ENCODE measurements around the gene RPL27A.

The RPL27A gene

DNA sequence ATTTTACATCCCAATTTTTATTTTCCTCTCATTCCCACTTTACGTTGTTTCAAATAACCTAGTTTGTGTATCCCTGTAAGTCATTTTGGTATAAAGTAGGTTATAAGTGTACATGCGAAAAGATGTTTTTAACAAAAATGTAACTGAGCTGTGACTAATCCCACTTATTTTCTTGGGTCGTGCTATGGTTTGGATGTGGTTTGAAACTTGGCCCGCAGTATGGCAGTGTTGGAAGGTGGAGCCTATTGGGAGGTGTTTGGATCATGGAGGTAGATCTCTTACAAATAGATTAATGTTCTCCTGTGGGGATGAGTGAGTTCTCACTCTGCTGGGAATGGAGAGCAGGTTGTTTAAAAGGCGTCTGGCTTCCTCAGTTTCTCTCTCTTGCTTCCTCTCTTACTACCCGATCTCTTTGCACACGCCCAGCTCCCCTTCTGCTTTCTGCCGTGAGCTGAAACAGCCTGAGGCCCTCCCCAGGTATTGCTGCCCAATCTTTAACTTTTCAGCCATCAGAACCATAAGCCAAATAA lies 7.2 kb downstream of the RPL27A start:
- peaks cover 5% of the 10 kb centered on the region for H3K36me3 ChIP-seq (ENCODE audit: control insufficient read depth, insufficient read depth, low read length)

DNA sequence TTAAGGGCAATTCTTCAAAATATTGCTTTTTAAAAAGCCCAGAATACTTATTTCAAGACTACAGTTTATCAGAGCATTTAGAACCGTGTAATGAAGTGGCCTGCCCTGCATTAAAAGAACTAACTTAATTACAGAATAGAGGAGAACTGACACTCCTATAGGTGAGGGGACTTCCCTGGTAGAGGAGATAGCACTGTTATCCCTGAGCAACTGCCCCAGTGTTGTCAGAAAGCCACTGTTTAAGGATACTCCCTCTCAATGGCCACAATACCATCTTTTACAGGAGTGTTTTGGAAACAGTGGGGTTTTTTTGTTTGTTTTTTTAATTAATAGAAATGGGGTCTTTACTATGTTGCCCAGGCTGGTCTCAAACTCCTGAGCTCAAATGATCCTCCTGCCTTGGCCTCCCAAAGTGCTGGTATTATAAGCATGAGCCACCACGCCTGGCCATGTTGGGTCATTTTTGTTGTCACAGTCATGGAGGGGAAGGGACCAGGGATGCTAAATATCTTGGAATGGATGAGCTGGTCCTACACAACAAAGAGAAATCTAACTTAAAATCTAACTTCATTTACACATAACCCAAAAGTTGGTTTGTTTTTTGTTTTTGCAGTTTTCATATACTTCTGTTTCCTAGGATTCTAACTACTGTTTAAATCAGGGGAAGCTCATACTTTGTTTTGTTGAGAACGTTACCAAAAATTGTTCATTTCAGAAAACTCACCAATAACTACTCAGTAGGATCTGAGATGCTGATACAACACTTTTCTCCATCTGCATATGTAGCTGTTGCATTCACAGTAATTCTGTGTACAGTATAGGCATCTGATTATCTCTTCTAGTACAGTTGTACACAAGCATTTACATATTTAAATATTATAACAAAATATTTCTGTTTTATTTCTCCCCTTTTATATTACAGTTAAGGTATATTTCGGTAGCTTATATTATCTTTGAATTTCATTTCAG lies 8.1 kb downstream of the RPL27A start:
- no peaks in the 10 kb centered on the region; the same call in 1 of the 2 replicates for H3K36me3 ChIP-seq (ENCODE audit: control insufficient read depth, insufficient read depth, low read length)
- H3K4me3 ChIP-seq (replicated peaks; ENCODE audit: low read depth, low read length), result no peak overlapping the region
- DNase-seq (ENCODE audit: extremely low read depth, insufficient read length), result no peak
- H3K27me3 ChIP-seq (replicated peaks; ENCODE audit: control insufficient read depth, insufficient read depth, low read length), result no peaks in the 10 kb centered on the region
- TF ChIP-seq, protein P1, sequence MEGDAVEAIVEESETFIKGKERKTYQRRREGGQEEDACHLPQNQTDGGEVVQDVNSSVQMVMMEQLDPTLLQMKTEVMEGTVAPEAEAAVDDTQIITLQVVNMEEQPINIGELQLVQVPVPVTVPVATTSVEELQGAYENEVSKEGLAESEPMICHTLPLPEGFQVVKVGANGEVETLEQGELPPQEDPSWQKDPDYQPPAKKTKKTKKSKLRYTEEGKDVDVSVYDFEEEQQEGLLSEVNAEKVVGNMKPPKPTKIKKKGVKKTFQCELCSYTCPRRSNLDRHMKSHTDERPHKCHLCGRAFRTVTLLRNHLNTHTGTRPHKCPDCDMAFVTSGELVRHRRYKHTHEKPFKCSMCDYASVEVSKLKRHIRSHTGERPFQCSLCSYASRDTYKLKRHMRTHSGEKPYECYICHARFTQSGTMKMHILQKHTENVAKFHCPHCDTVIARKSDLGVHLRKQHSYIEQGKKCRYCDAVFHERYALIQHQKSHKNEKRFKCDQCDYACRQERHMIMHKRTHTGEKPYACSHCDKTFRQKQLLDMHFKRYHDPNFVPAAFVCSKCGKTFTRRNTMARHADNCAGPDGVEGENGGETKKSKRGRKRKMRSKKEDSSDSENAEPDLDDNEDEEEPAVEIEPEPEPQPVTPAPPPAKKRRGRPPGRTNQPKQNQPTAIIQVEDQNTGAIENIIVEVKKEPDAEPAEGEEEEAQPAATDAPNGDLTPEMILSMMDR (IDR thresholded peaks at IDR 0.05; ENCODE audit: insufficient read depth, low read length, poor library complexity, severe bottlenecking), result no peak

More for the DNA sequence above, 7.2 kb downstream of the RPL27A start:
- no peaks in the 10 kb centered on the region for H3K27me3 ChIP-seq (replicated peaks; ENCODE audit: control insufficient read depth, insufficient read depth, low read length)
- TF ChIP-seq, protein P1 (IDR thresholded peaks at IDR 0.05; ENCODE audit: insufficient read depth, low read length, poor library complexity, severe bottlenecking), result no peak
- peak overlapping the region; percentile 67 for H3K4me3 ChIP-seq (replicated peaks; ENCODE audit: low read depth, low read length)
- DNase-seq (ENCODE audit: extremely low read depth, insufficient read length), result no peak

DNA sequence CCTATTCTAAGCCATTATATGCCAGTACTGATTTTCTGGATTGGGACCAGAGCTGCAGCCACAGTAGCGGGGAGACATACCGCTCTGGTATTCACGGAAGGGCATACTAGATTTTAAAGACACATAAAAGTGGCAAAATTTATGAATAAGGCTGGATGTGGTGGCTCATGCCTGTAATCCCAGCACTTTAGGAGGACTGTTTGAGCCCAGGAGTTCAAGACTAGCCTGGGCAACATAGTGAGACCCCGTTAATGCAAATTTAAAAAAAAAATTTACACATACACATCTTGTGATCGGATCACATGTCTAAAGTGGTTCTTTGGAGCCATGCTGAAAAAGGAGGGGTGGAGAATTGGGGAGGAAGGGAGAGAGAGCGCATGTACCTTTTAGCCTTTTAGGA lies 9.0 kb downstream of the RPL27A start:
- DNase-seq (ENCODE audit: extremely low read depth, insufficient read length), result no peak
- TF ChIP-seq, protein P1 (IDR thresholded peaks at IDR 0.05; ENCODE audit: insufficient read depth, low read length, poor library complexity, severe bottlenecking), result no peak
- Histone ChIP-seq H3K36me3 (ENCODE audit: control insufficient read depth, insufficient read depth, low read length) (no peaks in the 10 kb centered on the region; the same call in 1 of the 2 replicates), H3K4me3 (replicated peaks; ENCODE audit: low read depth, low read length) (no peak overlapping the region), H3K27me3 (replicated peaks; ENCODE audit: control insufficient read depth, insufficient read depth, low read length) (no peaks in the 10 kb centered on the region)

DNA sequence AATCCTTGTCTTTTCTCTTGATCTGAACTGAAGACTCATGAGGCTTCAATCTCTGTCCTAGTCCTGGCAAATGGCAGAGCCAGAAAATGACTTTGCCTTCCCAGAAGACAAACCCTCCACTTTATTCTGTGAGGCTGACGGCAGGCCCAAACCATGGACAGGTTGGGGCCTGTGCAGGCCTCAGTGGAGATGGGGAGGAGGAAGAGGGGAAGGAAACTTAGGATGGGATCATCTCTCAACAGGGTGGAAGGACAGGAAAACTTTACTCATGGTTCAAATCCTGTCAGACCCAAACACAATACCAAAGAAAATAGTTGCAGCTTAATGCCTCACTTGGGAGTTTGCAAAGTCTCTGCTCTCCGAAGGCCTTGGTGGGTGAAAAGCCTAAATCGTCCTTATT lies 9.8 kb downstream of the RPL27A start:
- Histone ChIP-seq H3K4me3 (replicated peaks; ENCODE audit: low read depth, low read length) (no peak overlapping the region), H3K27me3 (replicated peaks; ENCODE audit: control insufficient read depth, insufficient read depth, low read length) (no peaks in the 10 kb centered on the region), H3K36me3 (ENCODE audit: control insufficient read depth, insufficient read depth, low read length) (no peaks in the 10 kb centered on the region; the same call in 1 of the 2 replicates)
- DNase-seq (ENCODE audit: extremely low read depth, insufficient read length), result no peak
- TF ChIP-seq, protein P1 (IDR thresholded peaks at IDR 0.05; ENCODE audit: insufficient read depth, low read length, poor library complexity, severe bottlenecking), result no peak

DNA sequence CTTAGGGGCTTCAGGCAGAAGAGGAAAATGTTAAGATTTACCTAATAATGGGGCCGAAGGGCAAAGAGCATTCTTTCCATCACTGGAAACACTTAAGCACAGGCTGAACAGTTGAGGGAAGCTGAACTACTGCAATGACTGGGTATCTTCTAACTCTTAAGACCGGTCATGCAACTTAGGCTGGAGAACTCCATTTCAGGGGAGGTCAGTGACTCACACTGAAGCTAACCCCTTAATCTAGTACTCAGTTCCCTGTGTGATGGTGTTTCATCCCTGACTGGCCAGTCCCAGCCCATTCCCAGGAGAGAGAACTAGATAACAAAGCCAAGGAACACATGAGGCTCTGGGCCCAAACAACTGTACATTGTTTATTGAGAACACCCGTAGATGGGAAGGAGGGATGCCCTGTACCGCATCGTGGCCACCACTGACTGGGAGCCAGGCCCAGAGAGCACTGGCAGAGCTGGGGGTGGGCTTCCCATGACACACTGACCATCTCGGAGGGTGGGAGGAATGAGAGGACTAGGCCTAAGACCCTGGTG lies 10.5 kb downstream of the RPL27A start:
- H3K4me3 ChIP-seq (replicated peaks; ENCODE audit: low read depth, low read length), result no peak overlapping the region
- TF ChIP-seq, protein P1 (IDR thresholded peaks at IDR 0.05; ENCODE audit: insufficient read depth, low read length, poor library complexity, severe bottlenecking), result no peak
- DNase-seq (ENCODE audit: extremely low read depth, insufficient read length), result no peak
- no peaks in the 10 kb centered on the region for H3K27me3 ChIP-seq (replicated peaks; ENCODE audit: control insufficient read depth, insufficient read depth, low read length)
- no peaks in the 10 kb centered on the region; the same call in 1 of the 2 replicates for H3K36me3 ChIP-seq (ENCODE audit: control insufficient read depth, insufficient read depth, low read length)

Measured in GM06990 (cell line).